ENCODE results near the gene CPSF6.
"Not testable (repeated sequence)": the region's sequence is repeated elsewhere in the genome, so short reads cannot be mapped to it uniquely, and the experiment has no call there.

CPSF6 gene

DNA sequence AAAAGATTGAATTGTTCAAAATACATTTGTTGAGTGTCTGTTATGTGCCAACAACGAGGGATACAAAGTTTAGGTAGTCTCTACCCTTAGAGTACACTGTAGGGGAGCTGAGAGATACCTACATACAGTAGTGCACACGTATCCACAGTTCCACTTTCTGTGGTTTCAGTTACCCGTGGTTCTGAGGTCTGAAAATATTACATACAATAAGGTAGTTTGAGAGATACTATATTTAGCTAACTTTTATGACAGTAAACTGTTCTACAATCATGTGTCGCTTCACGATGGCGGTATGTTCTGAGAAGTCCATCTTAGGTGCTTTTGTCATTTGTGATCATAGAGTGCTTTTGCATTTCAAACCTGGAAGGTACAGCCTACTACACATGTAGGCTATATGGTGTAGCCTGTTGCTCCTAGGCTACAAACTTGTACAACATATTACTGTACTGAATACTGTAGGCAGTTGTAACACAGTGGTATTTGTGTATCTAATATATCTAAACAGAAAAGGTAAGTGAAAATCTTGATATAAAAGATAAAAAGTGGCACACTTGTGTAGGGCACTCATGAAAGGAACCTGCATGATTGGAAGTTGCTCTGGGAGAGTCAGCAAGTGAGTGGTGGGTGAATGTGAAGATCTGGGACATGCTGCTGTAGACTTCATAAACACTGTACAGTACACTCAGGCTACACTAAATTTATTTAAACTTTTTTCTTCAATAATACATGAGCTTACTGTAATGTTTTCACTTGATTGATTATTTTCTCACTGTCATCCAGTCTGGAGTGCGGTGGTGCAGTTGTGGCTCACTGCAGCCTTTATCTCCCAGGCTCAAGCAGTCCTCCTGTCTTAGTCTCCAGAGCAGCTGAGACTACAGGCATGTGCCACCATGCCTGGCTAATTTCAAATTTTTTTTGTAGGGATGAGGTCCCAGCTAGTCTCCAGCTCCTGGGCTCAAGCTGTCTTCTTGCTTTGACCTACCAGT, 4.0 kb downstream of the CPSF6 start:
- Mint-ChIP-seq H3K9me3 (no peaks in the 10 kb centered on the region), H3K27me3 (no peaks in the 10 kb centered on the region), H3K4me3 (peak overlapping the region; percentile 55), H3K27ac (peak overlapping the region; percentile 37), H3K4me1 (peaks cover 55% of the 10 kb centered on the region), H3K36me3 (no peaks in the 10 kb centered on the region)
- ATAC-seq = no peak

DNA sequence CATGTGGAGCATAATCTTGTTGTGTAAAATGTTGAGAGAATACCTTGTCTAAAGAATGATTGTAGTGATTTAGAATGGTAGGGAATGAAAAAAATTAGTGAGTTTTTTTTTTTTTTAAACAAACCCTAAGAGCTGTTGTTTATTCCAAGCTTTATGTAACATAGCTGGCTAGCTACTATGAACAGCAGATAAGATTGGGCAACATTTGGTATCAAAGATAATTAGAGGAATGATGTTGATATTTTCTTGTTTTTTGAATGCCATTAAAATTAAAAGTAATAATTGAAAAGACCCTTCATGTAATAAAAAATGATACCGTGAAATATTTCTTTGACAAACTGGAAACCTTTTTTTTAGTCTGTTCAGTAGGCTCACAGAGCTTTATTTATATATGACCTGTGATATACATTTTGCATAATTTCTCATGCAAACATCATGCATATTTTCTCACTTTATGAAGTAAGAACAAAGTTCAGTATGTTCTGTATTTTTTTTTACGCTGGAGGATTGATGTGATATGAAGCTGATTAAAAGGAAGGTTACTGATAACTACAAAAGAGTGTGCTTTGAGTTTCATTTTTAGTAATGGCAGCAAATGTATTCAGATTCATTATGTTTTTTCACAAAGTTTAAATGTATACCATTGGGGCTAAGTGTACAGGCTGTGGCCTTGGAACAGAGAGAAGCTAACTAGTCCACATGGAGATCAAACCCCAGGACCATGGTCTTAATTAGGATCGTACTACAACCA, 8.1 kb downstream of the CPSF6 start:
- Mint-ChIP-seq H3K4me3 (no peak overlapping the region), H3K9me3 (no peaks in the 10 kb centered on the region), H3K27me3 (no peaks in the 10 kb centered on the region), H3K4me1 (peaks cover 67% of the 10 kb centered on the region), H3K27ac (no peak overlapping the region), H3K36me3 (no peaks in the 10 kb centered on the region)
- ATAC-seq = no peak

DNA sequence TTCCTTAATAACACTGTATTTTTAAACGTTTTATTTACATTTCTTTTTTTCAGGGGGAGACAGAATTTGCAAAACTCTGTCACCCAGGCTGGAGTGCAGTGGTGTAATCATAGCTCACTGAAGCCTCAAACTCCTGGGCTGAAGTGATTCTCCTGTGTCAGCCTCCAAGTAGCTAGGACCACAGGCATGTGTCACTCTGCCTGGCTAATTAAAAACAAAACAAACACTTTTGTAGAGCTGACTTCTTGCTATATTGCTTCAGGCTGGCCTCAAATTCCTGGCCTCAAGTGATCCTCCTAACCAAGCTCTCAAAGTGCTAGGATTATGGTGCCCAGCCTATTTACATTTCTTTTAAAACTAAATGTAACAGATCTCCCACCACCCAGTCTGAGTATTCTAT, 12.7 kb downstream of the CPSF6 start:
- Mint-ChIP-seq H3K9me3 (no peaks in the 10 kb centered on the region), H3K36me3 (peaks cover 16% of the 10 kb centered on the region), H3K4me1 (peaks cover 50% of the 10 kb centered on the region), H3K27me3 (no peaks in the 10 kb centered on the region), H3K4me3 (no peak overlapping the region), H3K27ac (peak overlapping the region; percentile 49)
- no peak for ATAC-seq

DNA sequence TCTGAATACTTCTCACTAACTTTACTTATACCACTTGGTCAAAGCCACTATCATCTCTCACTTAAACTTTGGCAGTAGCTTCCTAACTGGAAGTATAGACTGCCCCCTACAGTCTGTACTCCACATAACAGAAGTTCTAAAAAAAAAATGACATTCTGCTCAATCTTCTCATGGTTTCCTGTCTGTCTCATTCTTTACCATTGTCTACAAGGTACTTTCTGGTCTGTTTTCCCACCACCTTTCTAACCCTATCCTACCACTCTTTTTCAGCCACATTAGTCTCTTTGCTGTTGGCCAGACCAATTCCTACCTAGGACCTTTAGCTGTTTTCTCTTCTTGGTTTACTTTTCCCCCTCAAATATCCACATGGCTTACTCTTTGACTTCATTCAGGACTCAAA, 14.7 kb downstream of the CPSF6 start:
- Mint-ChIP-seq H3K4me1 (peaks cover 43% of the 10 kb centered on the region), H3K4me3 (no peak overlapping the region), H3K27ac (no peak overlapping the region), H3K27me3 (no peaks in the 10 kb centered on the region), H3K36me3 (peaks cover 31% of the 10 kb centered on the region), H3K9me3 (no peaks in the 10 kb centered on the region)
- no peak for ATAC-seq

DNA sequence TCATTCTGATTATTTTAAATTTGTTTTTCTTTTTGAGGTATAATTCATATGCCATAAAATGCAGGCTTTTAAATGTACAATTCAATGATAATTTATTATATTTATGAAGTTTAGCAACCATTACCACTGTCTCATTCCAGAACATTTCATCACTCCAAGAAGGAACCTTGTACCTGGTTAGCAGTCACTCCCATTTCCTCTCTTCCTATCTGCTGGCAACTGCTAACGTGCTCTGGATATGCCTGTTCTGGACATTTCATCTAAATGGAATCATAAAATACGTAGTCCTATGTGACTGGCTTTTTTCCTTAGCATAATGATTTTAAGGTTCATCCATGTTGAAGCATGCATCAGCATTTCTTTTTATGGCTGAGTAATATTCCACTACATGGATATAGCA, 15.5 kb downstream of the CPSF6 start:
- Mint-ChIP-seq H3K9me3 (no peaks in the 10 kb centered on the region), H3K27ac (no peak overlapping the region), H3K4me3 (no peak overlapping the region), H3K4me1 (peaks cover 35% of the 10 kb centered on the region), H3K36me3 (peaks cover 34% of the 10 kb centered on the region), H3K27me3 (no peaks in the 10 kb centered on the region)
- ATAC-seq = no peak

GRCh38 chr12:69258655-69259054, 19.3 kb downstream of the CPSF6 start:
- H3K4me3 Mint-ChIP-seq = no peak overlapping the region
- H3K4me1 Mint-ChIP-seq = peaks cover 12% of the 10 kb centered on the region
- H3K9me3 Mint-ChIP-seq = no peaks in the 10 kb centered on the region
- no peak for ATAC-seq
- H3K27ac Mint-ChIP-seq = no peak overlapping the region
- H3K27me3 Mint-ChIP-seq = no peaks in the 10 kb centered on the region
- peaks cover 61% of the 10 kb centered on the region for H3K36me3 Mint-ChIP-seq

- no peak overlapping the region for H3K27ac Mint-ChIP-seq
- H3K4me3 Mint-ChIP-seq = no peak overlapping the region
- H3K27me3 Mint-ChIP-seq = no peaks in the 10 kb centered on the region
- ATAC-seq = no peak
- H3K9me3 Mint-ChIP-seq = no peaks in the 10 kb centered on the region
- peaks cover 61% of the 10 kb centered on the region for H3K36me3 Mint-ChIP-seq
- peaks cover 5% of the 10 kb centered on the region for H3K4me1 Mint-ChIP-seq
These were observed 23.1 kb downstream of the CPSF6 start for GRCh38 chr12:69262264-69262974.

DNA sequence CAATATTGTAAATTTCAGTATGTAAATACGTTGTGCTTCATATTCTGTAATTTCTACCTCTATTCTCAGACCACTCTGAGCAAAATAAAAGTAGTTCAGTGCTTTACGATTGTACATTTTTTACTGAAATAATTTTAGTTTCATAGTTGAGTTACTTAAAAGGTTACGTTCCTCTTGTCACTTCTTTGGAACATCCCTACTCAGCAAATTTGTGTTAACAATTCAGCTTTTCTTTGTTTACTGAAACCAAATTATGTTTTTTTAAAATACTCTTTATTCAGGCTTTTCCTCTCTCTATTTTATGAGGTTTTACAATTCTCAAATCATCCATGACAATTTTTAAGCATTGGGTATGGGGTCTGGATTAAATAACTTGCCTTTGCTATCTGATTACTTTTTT, 25.8 kb downstream of the CPSF6 start:
- Mint-ChIP-seq H3K27ac (no peak overlapping the region), H3K4me1 (no peaks in the 10 kb centered on the region), H3K36me3 (peaks cover 42% of the 10 kb centered on the region), H3K9me3 (no peaks in the 10 kb centered on the region), H3K4me3 (no peak overlapping the region), H3K27me3 (no peaks in the 10 kb centered on the region)
- no peak for ATAC-seq

GRCh38 chr12:69265633-69266032, 26.3 kb downstream of the CPSF6 start:
- not testable (repeated sequence) for ATAC-seq, H3K9me3 Mint-ChIP-seq, H3K27ac Mint-ChIP-seq, H3K27me3 Mint-ChIP-seq, H3K4me1 Mint-ChIP-seq, H3K4me3 Mint-ChIP-seq
- peaks cover 38% of the 10 kb centered on the region for H3K36me3 Mint-ChIP-seq

GRCh38 chr12:69266036-69266635, 26.8 kb downstream of the CPSF6 start:
- no peak overlapping the region for H3K27ac Mint-ChIP-seq

DNA sequence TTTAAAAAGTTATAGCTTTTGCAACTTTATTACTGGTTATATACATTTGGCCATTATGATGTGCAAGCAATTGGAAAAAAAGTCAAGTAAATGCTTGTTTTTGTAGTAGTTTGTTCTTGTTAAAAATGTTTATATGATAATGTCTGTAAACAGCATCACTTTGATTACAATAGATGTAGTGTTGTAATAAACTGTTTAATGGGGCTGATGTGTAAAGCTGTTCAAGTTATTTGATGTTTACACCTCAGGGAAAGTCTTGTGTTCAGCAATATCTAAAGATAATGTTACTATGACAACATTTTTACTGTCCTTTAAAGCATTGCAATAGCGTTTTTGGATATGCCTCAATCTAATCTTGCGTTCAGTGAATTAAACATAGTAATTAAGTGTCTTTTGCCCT, 30.4 kb downstream of the CPSF6 start:
- Mint-ChIP-seq H3K4me1 (peaks cover 7% of the 10 kb centered on the region), H3K4me3 (no peak overlapping the region), H3K9me3 (no peaks in the 10 kb centered on the region), H3K27me3 (no peaks in the 10 kb centered on the region), H3K27ac (no peak overlapping the region), H3K36me3 (peaks cover 17% of the 10 kb centered on the region)
- no peak for ATAC-seq

More at GRCh38 chr12:69266036-69266635, 26.8 kb downstream of the CPSF6 start:
- H3K4me3 Mint-ChIP-seq = no peak overlapping the region
- H3K9me3 Mint-ChIP-seq = no peaks in the 10 kb centered on the region
- H3K27me3 Mint-ChIP-seq = no peaks in the 10 kb centered on the region
- peaks cover 33% of the 10 kb centered on the region for H3K36me3 Mint-ChIP-seq
- H3K4me1 Mint-ChIP-seq = no peaks in the 10 kb centered on the region
- no peak for ATAC-seq

DNA sequence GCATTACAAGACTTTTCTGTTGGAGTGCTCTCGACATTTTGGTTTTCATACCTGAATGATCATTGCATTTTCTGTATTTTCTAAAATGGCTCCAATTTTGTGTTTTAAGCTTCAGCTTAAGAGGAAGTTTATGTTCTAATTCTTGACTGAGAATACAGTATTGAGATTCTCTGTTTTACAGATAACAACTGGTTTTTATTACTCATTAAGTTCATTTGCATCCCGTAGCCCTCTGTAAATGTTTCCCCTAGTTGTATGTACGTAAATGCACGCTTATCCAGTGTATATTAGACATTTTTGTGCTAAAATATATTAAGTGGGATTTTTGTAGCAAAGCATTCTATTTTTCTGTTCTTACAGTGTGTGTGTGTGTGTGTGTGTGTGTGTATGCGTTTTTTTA, 33.1 kb downstream of the CPSF6 start:
- H3K27me3 Mint-ChIP-seq = no peaks in the 10 kb centered on the region
- H3K9me3 Mint-ChIP-seq = no peaks in the 10 kb centered on the region
- H3K36me3 Mint-ChIP-seq = peaks cover 9% of the 10 kb centered on the region
- no peak overlapping the region for H3K4me3 Mint-ChIP-seq
- ATAC-seq = no peak
- H3K4me1 Mint-ChIP-seq = peaks cover 17% of the 10 kb centered on the region
- H3K27ac Mint-ChIP-seq = no peak overlapping the region

GRCh38 chr12:69274861-69275260, 35.5 kb downstream of the CPSF6 start:
- no peak for ATAC-seq
- Mint-ChIP-seq H3K27me3 (no peaks in the 10 kb centered on the region), H3K27ac (no peak overlapping the region), H3K4me3 (no peak overlapping the region), H3K36me3 (peaks cover 9% of the 10 kb centered on the region), H3K9me3 (no peaks in the 10 kb centered on the region), H3K4me1 (peaks cover 17% of the 10 kb centered on the region)

- Mint-ChIP-seq H3K27me3 (no peaks in the 10 kb centered on the region), H3K4me3 (no peak overlapping the region), H3K27ac (no peak overlapping the region), H3K4me1 (peaks cover 17% of the 10 kb centered on the region), H3K9me3 (no peaks in the 10 kb centered on the region), H3K36me3 (peaks cover 9% of the 10 kb centered on the region)
- ATAC-seq = no peak
These were observed 36.1 kb downstream of the CPSF6 start for GRCh38 chr12:69275471-69275891.

All from stimulated activated memory B cell treated with anti-CD40 and anti-IgM and Interleukin-4, amounts not matched to agents 10 μg/mL and 1 μg/mL and 100 μg/mL, for 72 hours (primary cell).